Keratinocyte (primary cell): Measurements from ENCODE around the gene ACVR2B. TPM values are rescaled to one million over a fixed set of nuclear protein-coding genes. Genes with fewer than 3 reads are reported as not detected.
"Not testable (repeated sequence)": the region's sequence is repeated elsewhere in the genome, so short reads cannot be mapped to it uniquely, and the experiment has no call there.

Experiments
- DNase-seq: peaks from one replicate; pipeline ENCODE4 v3.0.0-alpha.2; 2011; ENCODE audit warnings: low read depth, missing footprints, low spot score
- FAIRE-seq: peaks from 2 replicates; lab custom pipeline; 2011; peaks lifted over from hg19 to GRCh38; lab: Jason Lieb, UNC
- H2AFZ ChIP-seq: 2 replicates; pipeline ENCODE4 v1.6.0; 2012; ENCODE audit warnings: low read length, control low read depth, inconsistent platforms; ENCODE audit not compliant: control insufficient read depth
- H3K27ac ChIP-seq: 2 replicates; pipeline ENCODE4 v1.5.1; 2011; ENCODE audit warnings: low read length; ENCODE audit not compliant: control insufficient read depth, insufficient read depth
- H3K27me3 ChIP-seq: 3 replicates; pipeline ENCODE4 v1.6.0; 2011; ENCODE audit warnings: low read length; ENCODE audit not compliant: control insufficient read depth, insufficient read depth; ENCODE audit errors: extremely low read depth
- H3K36me3 ChIP-seq, 2 experiments: 2 replicates in 1 of 2; 3 replicates in 1 of 2; pipeline ENCODE4 v1.5.1; 2011; ENCODE audit warnings: low read length in 2 of 2, mild to moderate bottlenecking in 1 of 2; ENCODE audit not compliant: control insufficient read depth in 2 of 2, insufficient read depth in 2 of 2; ENCODE audit errors: extremely low read depth in 1 of 2
- H3K4me1 ChIP-seq: 3 replicates; pipeline ENCODE4 v1.5.1; 2011; ENCODE audit warnings: low read length; ENCODE audit not compliant: control insufficient read depth, insufficient read depth; ENCODE audit errors: extremely low read depth
- H3K4me2 ChIP-seq: 3 replicates; pipeline ENCODE4 v1.6.0; 2011; ENCODE audit warnings: low read depth, low read length; ENCODE audit not compliant: control insufficient read depth, insufficient read depth; ENCODE audit errors: extremely low read depth
- H3K4me3 ChIP-seq, 3 experiments: fragments of 200-600 bp in 1 of 3; sonication (generic) in 1 of 3; 2 replicates in 2 of 3; 3 replicates in 1 of 3; pipeline ENCODE4 v1.5.1; 2011 to 2016; ENCODE audit warnings: low read length in 3 of 3, mild to moderate bottlenecking in 3 of 3, control low read depth in 2 of 3, inconsistent platforms in 1 of 3, low read depth in 1 of 3, mixed read lengths in 1 of 3, mixed run types in 1 of 3, moderate library complexity in 1 of 3; ENCODE audit not compliant: control insufficient read depth in 2 of 3, insufficient read depth in 2 of 3; ENCODE audit errors: extremely low read depth in 1 of 3
- H3K79me2 ChIP-seq: 2 replicates; pipeline ENCODE4 v1.6.0; 2012; ENCODE audit warnings: low read length; ENCODE audit not compliant: control insufficient read depth, insufficient read depth
- H3K9ac ChIP-seq: 3 replicates; pipeline ENCODE4 v1.6.0; 2011; ENCODE audit warnings: low read length; ENCODE audit not compliant: control insufficient read depth, insufficient read depth; ENCODE audit errors: extremely low read depth
- H3K9me1 ChIP-seq: 3 replicates; pipeline ENCODE4 v1.6.0; 2011; ENCODE audit warnings: low read length; ENCODE audit not compliant: control insufficient read depth, insufficient read depth; ENCODE audit errors: extremely low read depth
- H3K9me3 ChIP-seq: 2 replicates; pipeline ENCODE4 v1.5.1; 2012; ENCODE audit warnings: low read depth, low read length; ENCODE audit not compliant: control insufficient read depth
- H4K20me1 ChIP-seq: 3 replicates; pipeline ENCODE4 v1.6.0; 2011; ENCODE audit warnings: low read length; ENCODE audit not compliant: control insufficient read depth, insufficient read depth; ENCODE audit errors: extremely low read depth
- EZH2 ChIP-seq: IDR thresholded peaks from one replicate; pipeline ENCODE4 v1.6.1; 2012; ENCODE audit warnings: inconsistent platforms, mild to moderate bottlenecking, low read length, moderate library complexity
- dilution Hi-C: fragments of 300-500 bp; cut with MboI; formaldehyde crosslinking; loops from one replicate; pipeline ENCODE4 v1.7.0; 2020; ENCODE audit warnings: low sequenced_read_pairs; ENCODE audit not compliant: extremely low pct_ligation_motif_present
- polyA plus RNA-seq, 5 experiments: library from polyadenylated mRNA; depleted of rRNA in 3 of 5; stranded (reverse) in 3 of 5; stranded (forward) in 1 of 5; unstranded in 1 of 5; fragments of >200 nt; gene quantifications; 1 replicate in 1 of 5; 2 replicates in 3 of 5; 3 replicates in 1 of 5; pipeline versions ENCODE4 v1.2.1 to v1.2.3, GENCODE V29; 2011 to 2012; ENCODE audit warnings: missing spikeins in 2 of 5, low read depth in 1 of 5, low replicate concordance in 1 of 5
- TF ChIP-seq, protein P1 (sequence below), 3 experiments: IDR thresholded peaks in 1 of 3; conservative IDR thresholded peaks in 1 of 3; optimal IDR thresholded peaks in 1 of 3; 2 replicates in 2 of 3; 3 replicates in 1 of 3; pipeline versions ENCODE3 to v1.5.1; 2011; ENCODE audit warnings: low read length in 3 of 3, mild to moderate bottlenecking in 3 of 3, moderate library complexity in 2 of 3, control low read depth in 1 of 3, inconsistent platforms in 1 of 3; ENCODE audit not compliant: insufficient read depth in 2 of 3; ENCODE audit errors: extremely low read depth in 1 of 3

The ACVR2B gene
- polyA plus RNA-seq, 1 donor (not counting 4 experiments of a cell fraction or from before 2014, with no cell fraction given) = 0.46 TPM

DNA sequence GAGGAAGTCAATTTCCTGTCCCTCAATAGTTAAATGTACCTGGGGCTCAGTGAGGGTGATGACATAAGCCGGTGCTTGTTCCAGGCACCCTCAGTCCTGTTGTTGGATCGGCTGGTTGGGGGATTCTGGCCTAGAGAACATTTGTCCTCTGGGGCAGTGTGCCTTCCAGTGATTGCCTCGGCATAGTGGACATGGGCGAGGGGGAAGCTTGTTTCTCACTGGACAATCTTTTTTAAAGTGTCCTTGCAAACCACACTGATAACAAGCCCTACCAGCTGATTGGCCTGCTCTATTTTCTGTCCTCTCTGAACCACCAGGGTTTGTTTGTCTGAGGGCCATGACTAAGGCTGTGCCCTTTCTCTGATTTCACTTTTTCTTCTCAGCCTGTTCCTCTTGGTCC, 10.5 kb upstream of the ACVR2B start:
- H3K4me2 ChIP-seq, dilution Hi-C loops, H3K9ac ChIP-seq: not testable (repeated sequence)

DNA sequence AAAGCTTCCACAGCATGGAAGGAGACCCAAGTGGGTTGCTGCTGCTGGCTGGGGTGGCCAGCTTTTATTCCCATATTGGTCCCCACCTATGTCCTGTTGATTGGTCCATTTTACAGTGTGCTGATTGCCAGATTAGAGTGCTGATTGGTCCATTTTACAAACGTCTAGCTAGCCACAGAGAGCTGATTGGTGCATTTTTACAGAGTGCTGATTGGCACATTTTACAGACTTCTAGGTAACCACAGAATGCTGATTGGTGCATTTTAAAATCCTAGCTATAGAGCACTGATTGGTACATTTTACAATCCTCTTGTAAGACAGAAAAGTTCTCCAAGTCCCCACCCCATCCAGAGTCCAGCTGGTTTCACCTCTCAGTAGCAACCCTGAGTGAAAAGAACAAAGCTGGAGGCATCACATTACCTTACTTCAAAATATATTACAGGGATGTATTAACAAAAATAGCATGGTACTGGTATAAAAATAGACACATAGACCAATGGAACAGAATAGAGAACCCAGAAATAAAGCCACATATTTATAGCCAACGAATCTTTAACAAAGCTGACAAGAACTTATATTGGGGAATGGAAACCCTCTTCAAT, 7.5 kb upstream of the ACVR2B start:
- Histone ChIP-seq H3K9me3 (no peaks in the 10 kb centered on the region), H3K27me3 (no peaks in the 10 kb centered on the region), H4K20me1 (no peaks in the 10 kb centered on the region), H3K4me2 (no peak overlapping the region), H3K9ac (no peak overlapping the region), H3K4me1 (no peaks in the 10 kb centered on the region), H3K27ac (no peak overlapping the region), H3K9me1 (no peaks in the 10 kb centered on the region), H3K79me2 (no peaks in the 10 kb centered on the region), H3K36me3 (no peaks in the 10 kb centered on the region), H3K4me3 (no peak overlapping the region), H2AFZ (no peak overlapping the region)
- dilution Hi-C loops = no loop called here
- DNase-seq (no peak), FAIRE-seq (no peak)
- no peak for TF ChIP-seq EZH2
- TF ChIP-seq, protein P1, sequence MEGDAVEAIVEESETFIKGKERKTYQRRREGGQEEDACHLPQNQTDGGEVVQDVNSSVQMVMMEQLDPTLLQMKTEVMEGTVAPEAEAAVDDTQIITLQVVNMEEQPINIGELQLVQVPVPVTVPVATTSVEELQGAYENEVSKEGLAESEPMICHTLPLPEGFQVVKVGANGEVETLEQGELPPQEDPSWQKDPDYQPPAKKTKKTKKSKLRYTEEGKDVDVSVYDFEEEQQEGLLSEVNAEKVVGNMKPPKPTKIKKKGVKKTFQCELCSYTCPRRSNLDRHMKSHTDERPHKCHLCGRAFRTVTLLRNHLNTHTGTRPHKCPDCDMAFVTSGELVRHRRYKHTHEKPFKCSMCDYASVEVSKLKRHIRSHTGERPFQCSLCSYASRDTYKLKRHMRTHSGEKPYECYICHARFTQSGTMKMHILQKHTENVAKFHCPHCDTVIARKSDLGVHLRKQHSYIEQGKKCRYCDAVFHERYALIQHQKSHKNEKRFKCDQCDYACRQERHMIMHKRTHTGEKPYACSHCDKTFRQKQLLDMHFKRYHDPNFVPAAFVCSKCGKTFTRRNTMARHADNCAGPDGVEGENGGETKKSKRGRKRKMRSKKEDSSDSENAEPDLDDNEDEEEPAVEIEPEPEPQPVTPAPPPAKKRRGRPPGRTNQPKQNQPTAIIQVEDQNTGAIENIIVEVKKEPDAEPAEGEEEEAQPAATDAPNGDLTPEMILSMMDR (optimal IDR thresholded peaks at IDR 0.05 in 1 of 3, IDR thresholded peaks at IDR 0.05 in 1 of 3, conservative IDR thresholded peaks at IDR 0.05 in 1 of 3; ENCODE audit: extremely low read depth in 1 of 3, insufficient read depth in 2 of 3, low read length in 3 of 3) = no peak

More for the DNA sequence above, 10.5 kb upstream of the ACVR2B start:
- H3K9me1 ChIP-seq, H3K4me3 ChIP-seq, DNase-seq, H2AFZ ChIP-seq, H3K4me1 ChIP-seq, H3K79me2 ChIP-seq, H3K9me3 ChIP-seq, H3K27ac ChIP-seq, H4K20me1 ChIP-seq, H3K36me3 ChIP-seq, H3K27me3 ChIP-seq, FAIRE-seq: not testable (repeated sequence)

DNA sequence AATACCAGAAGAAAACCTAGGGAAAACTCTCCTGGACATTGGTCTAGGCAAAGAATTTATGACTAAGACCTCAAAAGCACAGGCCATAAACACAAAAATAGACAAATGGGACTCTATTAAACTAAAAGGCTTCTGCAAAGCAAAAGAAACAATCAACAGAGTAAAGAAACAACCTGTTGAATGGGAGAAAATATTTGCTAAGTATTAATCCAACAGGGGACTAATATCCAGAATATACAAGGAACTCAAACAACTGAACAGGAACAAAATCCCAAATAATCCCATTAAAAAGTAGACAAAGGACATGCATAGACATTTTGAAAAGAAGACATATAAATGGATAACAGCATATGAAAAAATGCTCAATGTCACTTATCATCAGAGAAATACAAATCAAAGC, 6.9 kb upstream of the ACVR2B start:
- Histone ChIP-seq H3K4me1 (no peaks in the 10 kb centered on the region), H3K36me3 (no peaks in the 10 kb centered on the region), H2AFZ (no peak overlapping the region), H3K27ac (no peak overlapping the region), H3K27me3 (no peaks in the 10 kb centered on the region), H3K4me2 (no peak overlapping the region), H3K9me3 (no peaks in the 10 kb centered on the region), H3K4me3 (no peak overlapping the region), H3K9ac (no peak overlapping the region), H3K79me2 (no peaks in the 10 kb centered on the region), H4K20me1 (no peaks in the 10 kb centered on the region), H3K9me1 (no peaks in the 10 kb centered on the region)
- dilution Hi-C loops = no loop called here
- FAIRE-seq (no peak), DNase-seq (no peak)
- TF ChIP-seq, protein P1 (optimal IDR thresholded peaks at IDR 0.05 in 1 of 3, IDR thresholded peaks at IDR 0.05 in 1 of 3, conservative IDR thresholded peaks at IDR 0.05 in 1 of 3; ENCODE audit: extremely low read depth in 1 of 3, insufficient read depth in 2 of 3, low read length in 3 of 3) = no peak
- no peak for TF ChIP-seq EZH2
